H1 (cell line): ENCODE data around the gene ST3GAL3. TPM values are rescaled to one million over a fixed set of nuclear protein-coding genes. Genes with fewer than 3 reads are reported as not detected.

Experiments used
- CTCF ChIA-PET: fragments of 300-600 bp; sonication (Branson Sonifier 250); formaldehyde crosslinking; loops from one replicate; lab custom pipeline; 2021; ENCODE audit not compliant: partially characterized antibody; lab: Charles Lee
- POLR2A ChIA-PET: fragments of 300-600 bp; sonication (Branson Sonifier 250); formaldehyde crosslinking; loops from one replicate; lab custom pipeline; 2021; ENCODE audit warnings: inconsistent platforms; ENCODE audit not compliant: partially characterized antibody; lab: Charles Lee
- DNase-seq, 2 experiments: peaks; one replicate each; pipeline versions ENCODE4 v3.0.0 to v3.0.0-alpha.2; 2010 to 2022; ENCODE audit warnings: low spot score in 2 of 2, low read depth in 1 of 2, mixed read lengths in 1 of 2
- FAIRE-seq: peaks from 2 replicates; lab custom pipeline; 2011; peaks lifted over from hg19 to GRCh38; lab: Jason Lieb, UNC
- H2AFZ ChIP-seq: 2 replicates; pipeline ENCODE4 v1.8.1; 2012; ENCODE audit warnings: low read length, inconsistent platforms
- H2AK5ac ChIP-seq: 2 replicates; pipeline ENCODE4 v1.6.1; 2013; ENCODE audit warnings: low read depth, low read length
- H2BK120ac ChIP-seq: replicated peaks from 2 replicates; pipeline ENCODE3; 2013; ENCODE audit warnings: low read depth, low read length, inconsistent platforms
- H2BK12ac ChIP-seq: 2 replicates; pipeline ENCODE4 v1.6.1; 2013; ENCODE audit warnings: low read depth, low read length
- H2BK15ac ChIP-seq: 2 replicates; pipeline ENCODE4 v1.6.1; 2013; ENCODE audit warnings: low read length
- H2BK20ac ChIP-seq: 2 replicates; pipeline ENCODE4 v1.6.1; 2013; ENCODE audit warnings: low read length
- H2BK5ac ChIP-seq: 2 replicates; pipeline ENCODE4 v1.6.1; 2013; ENCODE audit warnings: low read depth, low read length
- H3K14ac ChIP-seq: 2 replicates; pipeline ENCODE4 v1.6.1; 2013; ENCODE audit warnings: inconsistent platforms; ENCODE audit not compliant: insufficient read length
- H3K18ac ChIP-seq: 2 replicates; pipeline ENCODE4 v1.6.1; 2013; ENCODE audit warnings: low read length; ENCODE audit errors: extremely low read depth
- H3K23ac ChIP-seq: 2 replicates; pipeline ENCODE4 v1.6.1; 2013; ENCODE audit warnings: inconsistent platforms; ENCODE audit not compliant: insufficient read length
- H3K23me2 ChIP-seq: 2 replicates; pipeline ENCODE4 v1.6.1; 2013; ENCODE audit warnings: low read depth, low read length
- H3K27ac ChIP-seq: 2 replicates; pipeline ENCODE4 v1.6.1; 2011; ENCODE audit warnings: low read depth, low read length, inconsistent platforms
- H3K27me3 ChIP-seq, 4 experiments: replicated peaks in 1 of 4; 1 replicate in 1 of 4; 2 replicates in 3 of 4; pipeline versions ENCODE4 v1.6.1 to v1.8.1; 2011 to 2013; ENCODE audit warnings: low read length in 3 of 4, mild to moderate bottlenecking in 3 of 4, inconsistent platforms in 2 of 4, mixed read lengths in 2 of 4, moderate library complexity in 1 of 4; ENCODE audit not compliant: control insufficient read depth in 3 of 4, insufficient read depth in 3 of 4; ENCODE audit errors: extremely low read depth in 1 of 4
- H3K36me3 ChIP-seq, 4 experiments: 2 replicates each; pipeline versions ENCODE4 v1.6.1 to v1.8.1; 2011 to 2013; ENCODE audit warnings: mild to moderate bottlenecking in 4 of 4, low read length in 3 of 4, moderate library complexity in 2 of 4, control low read depth in 1 of 4, inconsistent platforms in 1 of 4; ENCODE audit not compliant: insufficient read depth in 4 of 4, control insufficient read depth in 2 of 4
- H3K4ac ChIP-seq: replicated peaks from 2 replicates; pipeline ENCODE3; 2013; ENCODE audit warnings: low read length, low read depth, mixed read lengths, inconsistent platforms; ENCODE audit not compliant: insufficient read length
- H3K4me1 ChIP-seq, 4 experiments: replicated peaks in 1 of 4; 1 replicate in 1 of 4; 2 replicates in 3 of 4; pipeline versions ENCODE4 v1.6.1 to v1.8.1; 2011 to 2013; ENCODE audit warnings: low read length in 3 of 4, inconsistent platforms in 2 of 4, mixed read lengths in 1 of 4; ENCODE audit not compliant: insufficient read depth in 4 of 4, control insufficient read depth in 3 of 4
- H3K4me2 ChIP-seq, 2 experiments: 2 replicates each; pipeline versions ENCODE4 v1.6.1 to v1.8.1; 2011 to 2013; ENCODE audit warnings: low read depth in 2 of 2, low read length in 2 of 2, control low read depth in 1 of 2, inconsistent platforms in 1 of 2, mild to moderate bottlenecking in 1 of 2; ENCODE audit not compliant: insufficient read depth in 1 of 2
- H3K4me3 ChIP-seq, 4 experiments: fragments of 200-600, 300-600 bp in 1 of 4; sonication (generic), shearing (Covaris generic), sonication (Bioruptor Twin) in 1 of 4; 2 replicates each; pipeline versions ENCODE4 v1.5.1 to v1.8.1; 2011 to 2016; ENCODE audit warnings: low read length in 4 of 4, low read depth in 3 of 4, control low read depth in 2 of 4, inconsistent platforms in 2 of 4, mild to moderate bottlenecking in 2 of 4, mixed read lengths in 1 of 4, moderate library complexity in 1 of 4; ENCODE audit not compliant: insufficient read depth in 2 of 4; ENCODE audit errors: extremely low read depth in 1 of 4
- H3K56ac ChIP-seq: replicated peaks from 2 replicates; pipeline ENCODE3; 2013; ENCODE audit warnings: low read depth, mild to moderate bottlenecking, mixed read lengths, low read length, inconsistent platforms; ENCODE audit not compliant: insufficient read length
- H3K79me1 ChIP-seq: 2 replicates; pipeline ENCODE4 v1.6.1; 2013; ENCODE audit warnings: low read depth, low read length, control low read depth
- H3K79me2 ChIP-seq, 2 experiments: 2 replicates each; pipeline versions ENCODE4 v1.6.1 to v1.8.1; 2012 to 2013; ENCODE audit warnings: low read length in 2 of 2, mild to moderate bottlenecking in 2 of 2, inconsistent platforms in 1 of 2; ENCODE audit not compliant: insufficient read depth in 2 of 2, control insufficient read depth in 1 of 2
- H3K9ac ChIP-seq, 4 experiments: replicated peaks in 1 of 4; 1 replicate in 1 of 4; 2 replicates in 3 of 4; pipeline versions ENCODE4 v1.6.1 to v1.8.1; 2011 to 2013; ENCODE audit warnings: low read depth in 3 of 4, low read length in 3 of 4, control low read depth in 2 of 4, mild to moderate bottlenecking in 2 of 4, moderate library complexity in 2 of 4, inconsistent platforms in 1 of 4; ENCODE audit errors: extremely low read depth in 1 of 4
- H3K9me3 ChIP-seq, 2 experiments: 2 replicates each; pipeline versions ENCODE4 v1.6.1 to v1.8.1; 2012 to 2013; ENCODE audit warnings: mild to moderate bottlenecking in 2 of 2, moderate library complexity in 2 of 2, control low read depth in 1 of 2, inconsistent platforms in 1 of 2, low read depth in 1 of 2, low read length in 1 of 2, mixed read lengths in 1 of 2; ENCODE audit not compliant: insufficient read depth in 2 of 2
- H4K20me1 ChIP-seq, 2 experiments: replicated peaks in 1 of 2; 2 replicates each; pipeline versions ENCODE3 to v1.8.1; 2011 to 2013; ENCODE audit warnings: inconsistent platforms in 2 of 2, low read length in 2 of 2, mild to moderate bottlenecking in 1 of 2; ENCODE audit not compliant: insufficient read depth in 2 of 2, control insufficient read depth in 1 of 2
- H4K5ac ChIP-seq: 2 replicates; pipeline ENCODE4 v1.6.1; 2013; ENCODE audit warnings: low read length, low read depth, mixed read lengths, inconsistent platforms; ENCODE audit not compliant: insufficient read length
- H4K8ac ChIP-seq: 2 replicates; pipeline ENCODE4 v1.8.0; 2013; ENCODE audit warnings: mild to moderate bottlenecking, moderate library complexity, low read length, inconsistent platforms; ENCODE audit not compliant: insufficient read depth; ENCODE audit errors: extremely low read depth
- H4K91ac ChIP-seq: replicated peaks from 2 replicates; pipeline ENCODE3; 2013; ENCODE audit warnings: low read length, mixed read lengths, inconsistent platforms; ENCODE audit not compliant: insufficient read length
- CBX8 ChIP-seq: fragments of 300-800, 300-1000 bp; sonication (generic); IDR thresholded peaks from 2 replicates; pipeline ENCODE4 v1.7.1; 2016; ENCODE audit warnings: low read depth, low read length, borderline replicate concordance
- CEBPB ChIP-seq: IDR thresholded peaks from 2 replicates; pipeline ENCODE4 v1.6.1; 2012; ENCODE audit warnings: low read depth, low read length
- EGR1 ChIP-seq: IDR thresholded peaks from 2 replicates; pipeline ENCODE4 v1.6.1; 2011; ENCODE audit warnings: low read depth, low read length, borderline replicate concordance
- HDAC6 ChIP-seq: IDR thresholded peaks from one replicate; pipeline ENCODE4 v1.7.1; 2012; ENCODE audit warnings: low read depth, mild to moderate bottlenecking, inconsistent platforms, low read length, moderate library complexity
- KDM5A ChIP-seq: fragments of 200-600 bp; IDR thresholded peaks from 2 replicates; pipeline ENCODE4 v1.7.1; 2012; ENCODE audit warnings: mild to moderate bottlenecking, low read length, inconsistent platforms, mixed read lengths
- NRF1 ChIP-seq: IDR thresholded peaks from 2 replicates; pipeline ENCODE4 v1.6.1; 2011; ENCODE audit warnings: mild to moderate bottlenecking, low read depth, low read length, improper control_type of control experiment
- POLR2AphosphoS5 ChIP-seq: IDR thresholded peaks from 2 replicates; pipeline ENCODE4 v1.6.1; 2011; ENCODE audit warnings: low read depth, low read length
- RXRA ChIP-seq: IDR thresholded peaks from 2 replicates; pipeline ENCODE4 v1.6.1; 2011; ENCODE audit warnings: low read depth, mild to moderate bottlenecking, low read length, moderate library complexity; ENCODE audit not compliant: insufficient read depth
- SIN3A ChIP-seq, 2 experiments: IDR thresholded peaks in 1 of 2; conservative IDR thresholded peaks in 1 of 2; 2 replicates each; pipeline ENCODE4 v1.6.1; 2011 to 2012; ENCODE audit warnings: low read length in 2 of 2, improper control_type of control experiment in 1 of 2, low read depth in 1 of 2, mild to moderate bottlenecking in 1 of 2
- SIRT6 ChIP-seq: IDR thresholded peaks from one replicate; pipeline ENCODE4 v1.7.1; 2012; ENCODE audit warnings: low read length, inconsistent platforms
- SP2 ChIP-seq: IDR thresholded peaks from 2 replicates; pipeline ENCODE4 v1.6.1; 2012; ENCODE audit warnings: mild to moderate bottlenecking, low read length, inconsistent platforms
- ZNF274 ChIP-seq: IDR thresholded peaks from 2 replicates; pipeline ENCODE4 v1.7.0; 2012; ENCODE audit warnings: low read length, borderline replicate concordance; ENCODE audit errors: extremely low read depth
- WGBS, 2 experiments: shearing (Covaris generic) in 1 of 2; methylation state at CpG; one replicate each; pipeline versions ENCODE4 v1.1.6 to v1.1.7; 2013 to 2015; ENCODE audit warnings: low lambda C conversion rate in 2 of 2, mixed read lengths in 2 of 2, inconsistent platforms in 1 of 2, low coverage in 1 of 2, missing lambda C conversion rate in 1 of 2; ENCODE audit not compliant: insufficient replicate concordance in 2 of 2, insufficient coverage in 1 of 2, insufficient read length in 1 of 2; ENCODE audit errors: extremely low coverage in 1 of 2, missing lambda C conversion rate in 1 of 2; 5-methylcytosine and 5-hydroxymethylcytosine counted together
- polyA plus RNA-seq, 7 experiments: library from polyadenylated mRNA; depleted of rRNA in 3 of 7; stranded (reverse) in 5 of 7; unstranded in 2 of 7; fragments of >200 nt in 5 of 7; fragments of 200-250 nt in 2 of 7; gene quantifications; 1 replicate in 5 of 7; 2 replicates in 1 of 7; 4 replicates in 1 of 7; pipeline versions ENCODE4 v1.2.1 to v1.2.3, GENCODE V29; 2011 to 2013; ENCODE audit warnings: missing spikeins in 2 of 7, mixed read lengths in 2 of 7
- total RNA-seq: library from RNA; stranded (reverse); fragmentation: NEBNext Ultra II Directional; extraction: Animal tissue kit (Norgen Biotek cat#: 25700); gene quantifications from 2 replicates; pipeline ENCODE4 v1.2.1, GENCODE V29; 2021

ST3GAL3 gene
- total and polyA plus RNA-seq, 2 of the 8 experiments (the other 6 are each of a cell fraction or from before 2014, with no cell fraction given), result 6.8 to 7.0 TPM

DNA sequence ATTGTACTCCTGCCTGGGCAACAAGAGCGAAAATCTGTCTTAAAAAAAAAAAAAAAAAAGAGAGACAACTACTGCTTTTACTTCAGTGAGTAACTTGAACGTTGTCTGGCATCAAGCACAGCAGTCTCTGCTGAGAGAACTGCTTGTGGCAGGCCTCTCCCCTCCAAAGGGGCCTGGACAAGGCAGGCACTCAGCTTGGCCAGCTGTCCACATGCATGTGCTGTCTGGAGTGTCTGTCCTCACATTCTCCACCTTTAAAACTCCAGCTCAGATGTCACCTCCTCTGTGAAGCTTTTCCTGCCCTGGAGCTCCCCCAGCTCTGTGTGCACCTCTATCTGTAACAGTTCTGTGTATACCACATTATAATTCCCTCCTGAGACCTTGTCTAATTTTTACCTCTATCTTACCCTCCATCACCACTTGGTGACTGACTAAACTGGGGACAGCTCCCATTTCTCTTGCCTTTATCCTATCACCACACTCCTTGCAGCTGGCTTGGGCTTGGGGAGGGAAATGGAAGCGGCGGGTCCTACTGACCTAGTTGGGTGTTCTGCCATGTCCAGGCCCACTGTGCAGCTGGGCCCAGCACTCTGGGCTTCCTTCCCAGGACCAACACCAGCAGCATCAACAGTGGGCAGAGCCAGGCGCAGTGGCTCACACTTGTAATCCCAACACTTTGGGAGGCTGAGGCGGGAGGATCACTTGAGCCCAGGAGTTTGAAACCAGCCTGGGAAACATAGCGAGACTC is 154.8 kb downstream of the ST3GAL3 start:
- TF ChIP-seq POLR2AphosphoS5 (no peak), EGR1 (no peak), CBX8 (no peak), RXRA (no peak), ZNF274 (no peak), NRF1 (no peak), SIRT6 (no peak), KDM5A (no peak), SIN3A (conservative IDR thresholded peaks at IDR 0.05 in 1 of 2, IDR thresholded peaks at IDR 0.05 in 1 of 2; ENCODE audit: low read depth in 1 of 2, low read length in 2 of 2) (no peak), CEBPB (no peak), SP2 (no peak), HDAC6 (no peak)
- Histone ChIP-seq H2BK15ac (0 out of 2 replicates have a peak overlapping the region, but pooled peaks have one; percentile 89), H2BK12ac (no peak overlapping the region), H2AK5ac (no peak overlapping the region), H3K23me2 (0 out of 2 replicates have a peak, but pooled peaks cover 2% of the 10 kb centered on the region), H2BK20ac (no peak overlapping the region), H3K23ac (no peak overlapping the region), H2BK5ac (no peak overlapping the region), H3K9me3 (no peaks in the 10 kb centered on the region), H3K9ac (no peak overlapping the region), H4K5ac (no peak overlapping the region), H3K14ac (no peak overlapping the region), H3K4me2 (no peak overlapping the region), H4K91ac (no peak overlapping the region), H3K27ac (no peak overlapping the region), H4K20me1 (no peaks in the 10 kb centered on the region), H3K18ac (no peak overlapping the region), H3K27me3 (no peaks in the 10 kb centered on the region), H3K79me1 (no peaks in the 10 kb centered on the region), H2BK120ac (no peak overlapping the region), H3K4ac (no peak overlapping the region), H3K79me2 (no peaks in the 10 kb centered on the region), H3K56ac (no peak overlapping the region), H4K8ac (no peak overlapping the region; the same call in 1 of the 2 replicates), H3K4me3 (no peak overlapping the region), H3K36me3 (no peaks in the 10 kb centered on the region), H3K4me1 (peaks cover 0 to 11% (median 5%) of the 10 kb centered on the region in 4 experiments; a peak in 5 of 7 replicates), H2AFZ (no peak overlapping the region)
- 91% methylated on average over 5 of the region's 7 CpGs; no CpG with 5 or more reads in 1 of the 2 experiments for WGBS, 2 experiments
- CTCF ChIA-PET, result interaction anchor here (0.8 to 4.0 kb wide), 5 partner anchors 8 to 76 kb away, joined by 3 to 16 read pairs (median 7); partner anchors contain the start of gene ARTN
- POLR2A ChIA-PET, result interaction anchor here (1.5 kb wide), 1 partner anchor 26 kb away, joined by 3 read pairs; no protein-coding TSS in a partner anchor
- FAIRE-seq, result no peak
- DNase-seq, result no peak
